Tongue (tissue), 2 donors: ENCODE data around the gene EHD2. TPM values are rescaled to one million over a fixed set of nuclear protein-coding genes. Genes with fewer than 3 reads are reported as not detected.
"Not testable (repeated sequence)": the region's sequence is repeated elsewhere in the genome, so short reads cannot be mapped to it uniquely, and the experiment has no call there.

Experiments used
- DNase-seq: peaks from one replicate; pipeline ENCODE4 v3.0.0-alpha.2; 2015
- total RNA-seq: library from RNA; depleted of rRNA; stranded (reverse); fragments of >200 nt; gene quantifications from one replicate; pipeline ENCODE4 v1.2.3, GENCODE V29; 2014

Gene EHD2
- total RNA-seq, 1 donor from 2014 or later, result 79.6 TPM

- DNase-seq, result no peak
Observed at GRCh38 chr19:47716270-47716937, 3.2 kb downstream of the EHD2 start.

- DNase-seq, result not testable (repeated sequence)
Observed at GRCh38 chr19:47718415-47719046, 5.3 kb downstream of the EHD2 start.

- peak; percentile 99 for DNase-seq
Observed at GRCh38 chr19:47719047-47719859, 6.0 kb downstream of the EHD2 start.

DNA sequence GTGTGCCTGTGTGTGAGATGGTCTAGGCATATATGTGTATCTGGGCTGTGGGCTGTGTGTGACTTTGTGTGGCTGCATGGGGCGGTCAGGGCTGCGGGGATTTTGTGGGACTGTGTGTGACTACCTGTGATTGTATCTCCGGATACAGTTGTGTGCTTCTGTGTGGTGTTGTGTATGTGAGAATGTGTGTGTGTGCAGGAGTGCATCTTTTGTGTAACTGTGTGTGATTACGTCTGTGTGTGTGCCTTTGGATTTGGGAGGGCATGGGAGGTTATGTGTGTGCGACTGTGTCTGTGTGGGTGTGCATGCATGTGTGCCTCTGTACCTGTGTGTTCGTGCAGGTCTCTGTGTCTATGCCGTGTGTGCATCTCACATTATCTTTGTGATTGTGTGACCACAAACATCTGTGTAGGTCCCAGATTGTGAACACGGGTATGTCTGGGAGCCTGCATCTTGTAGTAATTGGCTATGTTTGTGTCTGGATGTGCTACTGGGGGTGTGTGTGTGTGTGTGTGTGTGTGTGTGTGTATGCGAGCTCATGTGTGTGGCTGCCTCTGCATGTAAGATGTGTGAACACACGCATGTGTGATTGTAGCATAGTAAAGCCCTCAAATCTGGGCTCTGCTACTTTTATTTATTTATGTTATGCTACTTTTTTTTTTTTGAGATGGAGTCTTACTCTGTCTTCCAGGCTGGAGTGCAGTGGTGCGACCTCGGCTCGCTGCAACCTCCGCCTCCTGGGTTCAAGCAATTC is 7.6 kb downstream of the EHD2 start:
- DNase-seq, result no peak

GRCh38 chr19:47723581-47723940 is 10.3 kb downstream of the EHD2 start:
- peak; percentile 85 for DNase-seq

GRCh38 chr19:47725759-47726401 is 12.7 kb downstream of the EHD2 start:
- DNase-seq, result no peak

DNA sequence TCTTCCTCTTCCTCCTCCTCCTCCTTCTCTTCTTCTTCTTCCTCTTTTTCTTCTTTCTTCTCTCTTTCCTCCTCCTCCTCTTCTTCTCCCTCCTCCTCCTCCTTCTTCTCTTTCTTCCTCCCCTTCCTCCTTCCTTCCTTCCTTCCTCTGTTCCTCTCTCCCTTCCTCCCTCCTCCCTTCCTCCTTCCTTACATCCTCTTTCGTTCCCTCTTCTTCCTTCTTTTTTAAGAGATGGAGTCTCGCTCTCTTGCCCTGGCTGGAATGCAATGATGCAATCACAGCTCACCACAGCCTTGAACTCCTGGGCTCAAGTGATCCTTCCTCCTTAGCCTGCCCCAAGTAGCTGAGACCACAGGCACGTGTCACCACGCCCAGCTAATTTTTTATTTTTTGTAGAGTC is 13.2 kb downstream of the EHD2 start:
- no peak for DNase-seq

DNA sequence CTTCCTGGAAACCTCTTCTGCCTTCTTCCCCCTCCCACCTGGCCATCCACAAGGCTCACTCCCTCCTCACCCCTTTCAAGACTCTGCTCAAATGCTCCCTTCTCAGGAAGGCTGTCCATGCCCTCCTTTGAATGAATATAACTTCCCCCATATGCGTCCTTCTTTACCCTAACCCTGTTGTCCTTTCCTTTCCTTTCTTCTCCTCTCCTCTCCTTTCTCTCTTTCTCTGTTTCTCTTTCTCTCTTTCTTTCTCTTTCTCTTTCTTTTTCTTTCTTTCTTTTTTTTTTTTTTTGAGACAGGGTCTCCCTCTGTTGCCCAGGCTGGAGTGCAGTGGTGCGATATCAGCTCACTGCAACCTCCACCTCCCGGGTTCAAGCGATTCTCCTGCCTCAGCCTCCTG is 15.1 kb downstream of the EHD2 start:
- DNase-seq, result not testable (repeated sequence)

GRCh38 chr19:47729468-47729798 is 16.2 kb downstream of the EHD2 start:
- peak; percentile 73 for DNase-seq

GRCh38 chr19:47729799-47730520 is 16.7 kb downstream of the EHD2 start:
- no peak for DNase-seq

DNA sequence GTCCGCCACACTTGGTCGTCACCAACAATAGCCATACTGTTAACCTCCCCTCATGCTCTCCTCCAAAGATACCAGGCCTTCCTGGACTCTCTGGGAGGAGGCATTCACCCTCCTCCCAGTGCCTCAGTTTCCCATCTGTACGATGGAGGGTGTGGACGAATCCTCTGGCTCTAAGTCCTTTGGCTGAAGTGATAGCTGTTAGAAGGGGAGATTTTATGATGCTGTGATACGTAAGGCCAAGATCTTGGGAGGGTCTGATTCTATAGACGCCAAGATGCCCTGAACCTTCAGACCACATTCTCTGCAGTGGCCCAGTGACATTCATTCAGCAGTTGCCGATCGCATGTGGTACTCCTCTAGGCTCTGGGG is 17.3 kb downstream of the EHD2 start:
- DNase-seq, result no peak

GRCh38 chr19:47730910-47731309 is 17.7 kb downstream of the EHD2 start:
- DNase-seq, result no peak

- no peak for DNase-seq
Observed at GRCh38 chr19:47735131-47735530, 21.9 kb downstream of the EHD2 start.

DNA sequence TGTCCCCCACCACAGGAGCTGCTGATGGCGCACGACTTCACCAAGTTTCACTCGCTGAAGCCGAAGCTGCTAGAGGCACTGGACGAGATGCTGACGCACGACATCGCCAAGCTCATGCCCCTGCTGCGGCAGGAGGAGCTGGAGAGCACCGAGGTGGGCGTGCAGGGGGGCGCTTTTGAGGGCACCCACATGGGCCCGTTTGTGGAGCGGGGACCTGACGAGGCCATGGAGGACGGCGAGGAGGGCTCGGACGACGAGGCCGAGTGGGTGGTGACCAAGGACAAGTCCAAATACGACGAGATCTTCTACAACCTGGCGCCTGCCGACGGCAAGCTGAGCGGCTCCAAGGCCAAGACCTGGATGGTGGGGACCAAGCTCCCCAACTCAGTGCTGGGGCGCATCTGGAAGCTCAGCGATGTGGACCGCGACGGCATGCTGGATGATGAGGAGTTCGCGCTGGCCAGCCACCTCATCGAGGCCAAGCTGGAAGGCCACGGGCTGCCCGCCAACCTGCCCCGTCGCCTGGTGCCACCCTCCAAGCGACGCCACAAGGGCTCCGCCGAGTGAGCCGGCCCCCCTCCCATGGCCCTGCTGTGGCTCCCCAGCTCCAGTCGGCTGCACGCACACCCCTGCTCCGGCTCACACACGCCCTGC is 27.8 kb downstream of the EHD2 start:
- DNase-seq, result no peak

- DNase-seq, result no peak
Observed at GRCh38 chr19:47741544-47742140, 28.4 kb downstream of the EHD2 start.

DNA sequence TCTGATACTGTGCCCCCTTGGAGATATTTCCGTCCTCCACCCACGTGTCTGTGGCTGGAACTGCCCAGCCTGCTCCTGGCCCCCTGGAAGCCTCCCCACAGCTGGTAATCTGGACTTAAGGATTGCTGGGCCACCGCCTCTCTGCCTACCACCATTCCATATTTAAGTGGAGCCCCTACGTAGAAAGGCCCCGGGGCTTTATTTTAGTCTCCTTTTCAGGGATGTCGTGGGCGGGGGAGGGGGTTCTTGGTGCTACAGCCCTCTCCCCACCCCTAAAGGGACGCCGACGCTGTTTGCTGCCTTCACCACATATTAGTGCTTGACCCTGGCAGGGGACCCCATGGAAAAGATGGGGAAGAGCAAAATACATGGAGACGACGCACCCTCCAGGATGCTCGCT is 29.4 kb downstream of the EHD2 start:
- DNase-seq, result peak; percentile 71

DNA sequence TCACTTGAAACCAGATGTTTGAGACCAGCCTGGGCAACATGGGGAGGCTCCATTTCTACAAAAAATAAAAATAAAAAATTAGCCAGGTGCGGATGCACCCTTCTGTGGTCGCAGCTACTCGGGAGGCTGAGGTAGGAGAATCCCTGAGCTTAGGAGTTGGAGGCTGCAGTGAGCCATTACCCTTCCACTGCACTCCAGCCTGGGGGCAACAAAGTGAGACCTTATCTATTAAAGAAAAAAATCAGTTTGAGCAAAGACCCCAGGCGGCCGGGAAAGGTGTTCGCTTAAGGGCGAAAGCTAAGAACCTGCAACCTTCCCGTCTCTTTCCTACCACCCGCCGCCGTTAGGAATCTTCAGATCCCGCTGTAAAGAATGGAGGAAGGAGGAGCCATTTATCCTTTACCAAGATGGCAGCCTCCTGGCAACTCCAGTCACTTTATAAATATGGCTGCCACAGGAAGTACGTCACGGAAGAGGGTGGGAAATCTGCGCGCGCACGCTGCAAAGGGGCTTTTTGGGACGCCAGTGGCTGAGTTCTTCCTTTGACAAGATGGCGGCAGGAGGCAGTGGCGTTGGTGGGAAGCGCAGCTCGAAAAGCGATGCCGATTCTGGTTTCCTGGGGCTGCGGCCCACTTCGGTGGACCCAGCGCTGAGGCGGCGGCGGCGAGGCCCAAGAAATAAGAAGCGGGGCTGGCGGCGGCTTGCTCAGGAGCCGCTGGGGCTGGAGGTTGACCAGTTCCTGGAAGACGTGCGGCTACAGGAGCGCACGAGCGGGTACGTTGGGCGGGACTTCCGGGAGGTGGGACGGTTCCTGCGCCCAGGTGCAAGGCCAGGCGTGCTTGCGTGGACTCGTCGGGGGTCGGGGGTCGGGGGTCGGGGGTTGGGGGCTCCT is 32.0 kb downstream of the EHD2 start, which contains the start of gene NOP53:
NOP53 (plus strand) TSS at position 537 of the 892 bp plus-strand sequence; CDS start at position 551, 14 bp downstream.
- peak; percentile 99 for DNase-seq

DNA sequence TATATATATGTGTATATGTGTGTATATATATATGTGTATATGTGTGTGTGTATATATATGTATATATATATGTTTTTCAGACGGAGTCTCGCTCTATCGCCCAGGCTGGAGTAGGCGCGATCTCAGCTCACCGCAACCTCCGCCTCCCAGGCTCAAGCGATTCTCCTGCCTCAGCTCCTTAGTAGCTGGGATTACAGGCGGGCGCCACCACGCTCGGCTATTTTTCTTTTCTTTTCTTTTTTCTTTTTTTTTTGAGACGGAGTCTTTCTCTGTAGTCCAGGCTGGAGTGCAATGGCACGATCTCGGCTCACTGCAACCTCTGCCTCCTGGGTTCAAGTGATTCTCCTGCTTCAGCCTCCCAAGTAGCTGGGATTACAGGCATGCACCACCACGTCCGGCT is 32.9 kb downstream of the EHD2 start:
- DNase-seq, result not testable (repeated sequence)

DNA sequence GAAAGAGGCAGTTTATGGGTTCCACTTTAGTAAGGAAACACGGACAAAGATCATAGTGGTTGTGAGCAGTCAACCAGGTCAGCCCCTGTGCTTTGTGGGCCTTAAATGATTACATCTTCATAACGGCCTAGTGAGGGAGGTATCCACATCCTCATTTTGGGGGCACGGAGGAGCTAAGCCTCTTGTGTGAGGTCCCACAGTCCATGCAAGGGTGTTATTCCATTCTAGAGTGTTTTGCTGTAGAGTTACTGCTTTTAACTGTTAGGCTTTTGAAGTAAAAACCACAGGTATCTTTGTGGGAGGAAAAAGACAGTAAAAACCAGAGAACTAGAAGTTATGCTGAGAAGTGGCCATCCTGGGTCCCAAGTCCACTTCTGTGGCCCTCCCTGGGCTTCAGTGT is 36.1 kb downstream of the EHD2 start:
- no peak for DNase-seq
